ENCODE measurements around the gene MEF2C.
A peak's percentile ranks its signal among the peaks of the same experiment; 100 is the strongest.
"Not testable (repeated sequence)": the region's sequence is repeated elsewhere in the genome, so short reads cannot be mapped to it uniquely, and the experiment has no call there.

MEF2C gene

DNA sequence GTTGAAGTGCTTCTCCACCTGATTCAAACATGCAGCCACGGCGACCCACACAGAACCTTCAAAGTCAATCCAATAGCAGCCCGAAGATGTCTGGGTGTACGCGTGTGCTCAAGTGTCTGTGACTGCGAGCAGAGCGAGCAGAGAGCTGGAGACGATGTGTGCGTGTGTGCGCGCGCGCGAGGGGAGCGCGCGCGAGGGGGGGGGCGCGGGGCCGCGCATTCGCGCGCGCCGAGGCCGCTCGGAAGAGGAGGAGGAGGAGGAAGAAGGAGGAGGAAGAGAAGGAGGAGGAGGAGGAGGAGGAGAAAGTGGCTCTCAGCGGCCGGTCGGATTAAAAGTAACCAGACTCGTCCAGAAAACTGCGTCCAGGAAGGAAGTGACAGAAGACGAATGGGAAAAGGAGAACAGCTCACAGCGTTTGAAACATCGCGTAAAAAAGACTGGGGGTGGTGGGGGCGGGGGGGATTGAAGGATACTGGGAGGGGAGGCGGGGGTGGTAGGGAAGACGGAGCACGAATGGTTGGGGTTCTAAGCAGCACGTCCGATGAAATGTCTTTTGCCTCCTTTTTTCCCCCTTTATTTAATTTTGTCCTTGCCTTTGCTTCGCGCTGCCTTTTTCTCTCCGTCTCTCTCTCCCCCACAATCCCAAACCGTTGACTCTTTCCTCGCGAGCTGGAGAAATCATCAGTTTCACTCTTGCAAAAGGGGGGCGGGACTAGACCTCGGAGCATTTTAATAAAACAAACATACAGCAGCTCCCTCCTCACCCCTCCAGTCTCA, at the start of gene MEF2C:
MEF2C (minus strand) TSS at position 126 of the 777 bp plus-strand sequence. CDS start 59,396 bp downstream, outside the sequence.
- peak; percentile 28 for DNase-seq

DNA sequence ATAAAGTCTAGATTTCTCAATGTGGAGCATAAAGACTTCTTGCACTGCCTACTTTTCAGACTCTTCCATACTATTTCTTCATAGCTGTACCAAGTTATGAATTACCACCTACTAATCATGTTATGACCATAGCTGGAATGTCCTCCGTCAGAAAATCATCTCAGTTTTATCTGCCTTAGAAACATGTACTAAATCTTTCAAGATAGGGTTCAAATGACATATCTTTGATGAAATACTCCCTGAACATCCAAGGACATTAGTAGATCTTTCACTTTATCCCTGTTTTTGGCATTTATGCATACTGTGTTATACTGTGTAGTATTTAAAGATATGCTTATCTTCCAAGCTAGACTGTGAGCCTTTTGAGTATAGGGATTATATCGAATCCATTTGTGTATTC, 49.6 kb upstream of the MEF2C start:
- no peak for DNase-seq

DNA sequence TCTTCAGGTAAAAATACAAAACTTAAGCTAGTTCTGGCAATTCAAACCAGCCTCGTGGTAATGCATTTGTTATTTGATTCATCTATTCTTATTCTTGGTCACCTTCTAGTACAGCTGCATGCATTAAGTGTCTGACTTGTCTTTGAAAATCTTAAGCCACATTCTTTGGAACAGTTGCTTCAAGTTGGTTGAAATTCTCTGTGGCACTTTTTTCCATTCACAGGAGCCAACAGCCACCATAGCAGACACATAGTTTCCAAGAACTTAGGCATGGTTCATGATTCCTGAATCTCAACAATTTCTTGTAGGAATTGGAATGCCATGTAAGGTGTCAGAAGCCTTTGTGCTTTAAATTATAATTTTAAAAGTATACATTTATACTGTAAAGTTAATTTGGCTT, 47.4 kb upstream of the MEF2C start:
- DNase-seq = no peak

DNA sequence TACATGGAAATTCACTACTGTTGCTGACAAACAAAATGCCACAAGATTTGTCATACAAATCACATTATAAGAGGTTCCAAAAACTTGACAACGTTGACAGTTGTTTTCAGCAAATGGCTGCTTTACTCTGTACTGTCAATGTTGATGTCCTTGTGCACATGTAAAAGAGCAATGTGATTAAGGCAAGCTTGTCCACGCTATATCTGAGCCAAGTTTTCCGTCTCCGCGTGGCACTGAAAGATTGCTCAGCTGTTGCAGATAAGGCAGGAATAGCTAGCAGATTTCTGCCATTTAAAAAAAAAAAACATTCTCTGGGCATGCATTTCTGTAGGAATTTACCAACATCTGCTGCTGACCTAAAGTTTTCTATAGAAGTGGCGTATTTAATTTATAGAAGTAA, 46.4 kb upstream of the MEF2C start:
- DNase-seq = no peak

DNA sequence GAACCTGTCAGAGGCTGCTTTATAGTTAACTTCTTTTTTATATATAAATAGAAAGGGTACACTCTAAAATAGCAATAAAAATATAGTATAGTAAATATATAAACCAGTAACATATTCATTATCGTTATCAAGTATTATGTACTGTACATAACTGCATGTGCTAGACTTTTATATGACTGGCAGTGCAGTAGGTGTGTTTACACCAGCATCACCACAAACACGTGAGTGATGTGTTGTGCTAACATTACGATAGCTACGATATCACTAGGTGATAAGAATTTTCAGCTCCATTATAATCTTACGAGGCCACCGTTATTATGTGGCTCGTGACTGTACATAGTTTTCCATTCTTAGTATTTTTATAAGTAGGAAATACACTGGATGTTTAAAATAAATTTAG, 43.8 kb upstream of the MEF2C start:
- no peak for DNase-seq

DNA sequence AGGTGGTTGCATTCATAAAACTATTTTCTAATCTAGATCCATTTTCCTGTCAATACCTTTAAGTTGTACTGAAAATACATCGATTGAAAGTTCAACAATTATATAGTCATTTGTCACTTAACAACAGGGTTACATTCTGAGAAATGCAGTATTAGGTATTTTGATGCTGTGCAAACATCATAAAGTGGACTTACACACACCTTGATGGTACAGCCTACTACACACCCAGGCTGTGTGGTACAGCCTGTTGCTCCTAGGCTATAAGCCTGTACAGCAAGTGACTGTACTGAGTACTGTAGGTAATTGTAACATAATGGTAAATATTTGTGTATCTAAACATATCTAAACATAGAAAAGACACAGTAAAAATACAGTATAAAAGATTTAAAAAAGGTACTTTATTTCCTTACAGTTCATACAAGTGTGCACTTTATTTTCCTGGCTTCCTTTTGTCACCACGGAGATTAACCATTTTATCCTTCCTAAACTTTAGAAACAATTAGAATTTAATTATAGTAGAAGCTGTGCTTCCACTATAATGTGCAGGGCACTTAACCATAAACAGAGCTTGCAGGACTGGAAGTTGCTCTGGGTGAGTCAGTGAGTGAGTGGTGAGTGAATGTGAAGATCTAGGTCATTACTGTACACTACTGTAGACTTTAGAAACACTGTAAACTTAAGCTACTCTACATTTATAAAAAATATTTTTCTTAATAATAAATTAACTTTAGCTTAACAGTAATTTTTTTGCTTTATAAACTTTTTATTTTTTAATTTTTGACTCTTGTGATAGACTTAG, 42.9 kb upstream of the MEF2C start:
- no peak for DNase-seq

DNA sequence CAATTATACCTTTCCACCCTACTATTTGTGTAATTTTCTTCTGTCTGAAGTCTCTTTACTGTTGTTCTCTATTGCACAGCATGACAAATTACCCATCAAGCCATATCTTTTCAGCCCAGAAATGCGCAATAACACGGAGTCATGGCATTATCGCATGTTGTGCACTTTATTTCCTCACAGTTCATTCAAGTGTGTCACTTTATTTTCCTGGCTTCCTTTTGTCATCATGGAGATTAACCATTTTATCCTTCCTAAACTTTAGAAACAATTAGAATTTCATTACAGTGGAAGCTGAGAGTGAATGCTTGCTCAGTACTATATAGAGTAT, 41.3 kb upstream of the MEF2C start:
- DNase-seq = no peak

DNA sequence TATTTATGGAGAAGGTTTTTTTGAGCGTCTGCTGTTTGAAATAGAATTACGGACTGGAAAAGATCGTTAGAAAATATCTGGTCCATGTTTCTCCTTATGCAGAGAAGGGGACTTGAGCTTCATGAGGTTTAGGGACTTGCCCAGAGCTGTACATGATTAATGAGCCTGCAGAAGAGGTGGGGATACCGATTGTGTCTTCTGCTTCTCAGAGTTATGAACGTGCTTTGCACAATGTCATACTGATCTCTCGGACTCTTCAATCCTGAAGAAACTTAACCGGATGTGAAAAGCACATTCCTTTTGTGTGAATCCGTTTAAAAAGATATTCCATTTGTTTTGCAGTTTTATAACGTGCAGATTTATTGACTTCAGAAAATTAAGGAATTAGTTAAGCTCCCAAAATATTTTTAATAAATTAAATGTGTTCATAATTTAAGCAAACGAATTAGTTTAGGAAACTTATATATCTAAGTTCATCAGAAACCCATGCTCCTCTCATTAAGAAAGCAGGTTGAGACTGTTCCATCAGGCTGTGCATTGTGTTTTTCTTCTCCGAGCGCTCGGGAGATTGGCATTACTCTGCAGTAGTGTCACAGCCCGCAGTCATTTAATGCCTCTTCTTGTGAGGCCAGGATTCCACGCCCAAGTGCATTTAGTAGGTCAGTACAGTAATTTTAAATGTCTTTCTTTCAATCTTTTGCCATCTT, 40.8 kb upstream of the MEF2C start:
- no peak for DNase-seq

DNA sequence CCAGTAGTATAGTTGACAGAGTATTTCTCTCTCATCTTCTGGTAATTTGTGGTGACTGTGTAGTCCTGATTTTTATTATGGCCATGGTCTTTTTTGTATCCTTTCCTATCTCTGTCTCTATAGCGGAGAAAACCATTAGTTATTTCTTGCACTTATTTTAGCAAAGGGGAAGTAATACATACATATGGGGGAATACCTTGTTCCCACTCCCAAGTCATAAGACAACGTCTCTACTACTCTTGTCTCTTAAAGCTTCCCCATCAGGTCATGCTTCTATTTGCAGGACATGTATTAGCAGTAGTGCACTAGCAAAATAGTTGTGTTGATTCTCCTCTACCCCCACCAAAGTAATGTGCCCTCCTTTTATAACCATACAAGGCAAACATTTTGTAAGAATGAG, 29.8 kb upstream of the MEF2C start:
- not testable (repeated sequence) for DNase-seq

DNA sequence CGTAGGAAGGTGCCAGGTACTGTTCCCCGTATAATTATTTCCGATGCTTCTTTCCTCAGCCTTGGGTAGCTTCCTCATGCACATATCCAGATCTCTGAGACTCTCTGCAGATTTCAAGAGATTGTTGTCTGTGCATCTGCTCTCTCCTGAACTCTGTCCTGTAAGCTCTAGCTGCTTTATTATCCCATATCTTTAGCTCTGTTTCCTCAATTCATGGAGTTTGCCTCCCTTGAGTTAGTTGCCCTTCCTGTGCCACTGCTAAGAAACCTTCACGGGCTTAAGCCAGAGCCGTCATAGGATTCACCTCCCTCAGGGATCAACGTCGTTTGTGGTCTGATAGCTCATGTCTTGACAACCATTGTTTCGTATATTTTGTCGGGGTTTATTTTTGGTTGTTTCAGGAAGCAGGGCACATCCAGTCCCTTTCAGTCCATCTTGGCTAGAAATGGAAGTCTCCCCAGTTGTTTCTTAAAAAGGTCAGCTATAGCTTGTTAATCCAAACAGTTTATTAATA, 28.1 kb upstream of the MEF2C start:
- DNase-seq = not testable (repeated sequence)

DNA sequence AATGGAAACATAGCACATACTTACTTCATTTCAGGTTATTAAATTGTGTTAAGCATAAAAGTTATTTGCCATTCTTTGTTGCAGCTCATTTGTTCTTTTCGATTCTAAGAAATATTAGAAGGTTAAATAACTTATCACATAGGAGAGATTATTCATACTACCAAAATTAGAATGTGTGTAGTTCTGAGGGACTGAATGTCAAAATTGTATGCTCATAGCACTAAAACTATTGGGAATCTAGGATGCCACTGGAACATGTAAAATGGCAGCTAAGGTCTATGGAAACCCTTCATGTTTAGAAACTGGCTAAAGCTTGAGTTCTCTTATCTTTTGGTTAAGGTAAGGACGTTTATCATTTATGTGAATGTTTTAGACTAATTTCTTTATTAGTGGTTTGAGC, 21.5 kb upstream of the MEF2C start:
- DNase-seq = not testable (repeated sequence)

DNA sequence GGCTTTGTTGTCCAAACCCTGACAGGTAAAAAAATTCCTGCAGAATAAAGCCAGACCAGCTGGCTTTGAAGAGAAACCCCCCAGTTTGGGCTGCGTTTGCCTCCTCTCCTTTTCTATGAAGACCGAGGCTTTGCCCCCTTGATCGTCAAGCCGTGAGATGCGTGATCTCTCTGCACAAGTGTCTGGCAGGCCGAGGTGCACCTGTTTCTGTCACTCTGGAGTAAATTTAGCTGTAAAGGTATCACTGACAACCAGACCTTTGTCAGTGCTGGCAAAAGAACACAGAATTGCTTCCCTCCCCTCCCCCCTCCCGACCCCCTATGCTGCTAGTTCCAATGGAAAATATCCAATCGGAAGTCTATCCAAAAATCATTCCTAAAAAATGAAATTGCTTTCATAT, 21.0 kb upstream of the MEF2C start:
- not testable (repeated sequence) for DNase-seq

DNA sequence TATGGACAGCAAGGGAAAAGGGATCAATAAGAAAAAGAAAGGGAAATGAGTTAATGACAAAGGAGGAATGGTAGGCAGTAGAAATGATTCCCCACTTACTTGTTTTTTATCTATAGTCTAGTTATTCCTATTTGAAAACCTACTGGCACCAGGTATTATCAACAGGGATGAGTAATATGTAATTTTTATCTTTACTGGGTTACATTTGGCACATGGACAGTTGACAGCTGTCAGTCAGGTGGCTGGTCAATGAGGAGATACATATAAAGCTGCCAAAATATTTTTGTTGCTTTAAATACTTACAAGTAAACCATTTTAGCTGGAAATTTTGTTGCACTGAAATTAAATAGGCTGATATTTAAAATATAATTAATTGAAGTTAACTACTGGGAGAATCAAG, 18.1 kb upstream of the MEF2C start:
- DNase-seq = not testable (repeated sequence)

DNA sequence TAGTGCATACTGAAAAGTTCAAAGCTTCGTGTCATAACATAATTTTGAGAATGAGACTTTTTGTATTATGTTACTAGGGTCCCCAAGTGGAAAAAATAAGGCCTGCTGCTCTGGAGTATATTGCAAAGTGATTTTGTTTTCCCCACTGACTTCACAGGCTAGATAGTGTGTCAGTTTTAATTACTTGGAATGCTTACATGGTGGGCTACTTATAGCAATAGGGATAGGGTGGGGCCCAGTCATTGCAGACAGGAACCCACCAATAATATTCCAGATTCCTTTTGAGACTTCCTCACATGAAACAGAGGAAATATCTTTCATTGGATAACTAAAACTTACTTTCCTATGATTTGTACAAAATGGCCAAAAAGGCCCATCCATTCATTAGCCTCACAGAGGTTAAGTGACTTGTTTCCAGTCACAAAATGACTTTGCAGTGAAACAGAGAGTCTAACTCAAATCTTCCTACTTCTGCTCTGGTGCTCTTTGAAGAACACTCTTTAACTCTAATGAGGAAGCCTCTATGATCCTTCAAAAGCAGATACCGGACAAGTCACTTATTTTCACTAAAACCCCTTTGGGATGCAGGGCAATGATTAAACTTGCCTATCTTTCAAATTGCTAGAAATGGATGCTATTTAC, 16.2 kb upstream of the MEF2C start:
- no peak for DNase-seq

DNA sequence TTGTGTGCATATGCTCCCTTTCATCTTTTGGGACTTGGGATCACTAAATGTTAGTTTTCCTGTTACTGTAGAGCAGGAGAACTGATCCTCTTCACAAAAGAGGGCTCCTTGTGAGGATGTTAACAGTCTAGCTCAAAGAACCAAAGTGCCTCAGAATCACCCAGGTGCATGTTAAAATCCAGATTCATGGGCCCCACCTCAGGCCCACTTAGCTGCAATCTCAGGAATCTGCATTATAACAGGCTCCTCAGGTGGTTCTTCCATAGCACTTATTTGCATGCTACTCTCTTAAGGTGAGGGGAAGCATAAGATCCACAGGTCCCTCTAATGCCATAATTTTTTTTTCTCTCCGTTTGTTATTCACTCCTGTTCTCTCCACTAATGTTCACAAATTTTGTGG, 14.8 kb upstream of the MEF2C start:
- no peak for DNase-seq

DNA sequence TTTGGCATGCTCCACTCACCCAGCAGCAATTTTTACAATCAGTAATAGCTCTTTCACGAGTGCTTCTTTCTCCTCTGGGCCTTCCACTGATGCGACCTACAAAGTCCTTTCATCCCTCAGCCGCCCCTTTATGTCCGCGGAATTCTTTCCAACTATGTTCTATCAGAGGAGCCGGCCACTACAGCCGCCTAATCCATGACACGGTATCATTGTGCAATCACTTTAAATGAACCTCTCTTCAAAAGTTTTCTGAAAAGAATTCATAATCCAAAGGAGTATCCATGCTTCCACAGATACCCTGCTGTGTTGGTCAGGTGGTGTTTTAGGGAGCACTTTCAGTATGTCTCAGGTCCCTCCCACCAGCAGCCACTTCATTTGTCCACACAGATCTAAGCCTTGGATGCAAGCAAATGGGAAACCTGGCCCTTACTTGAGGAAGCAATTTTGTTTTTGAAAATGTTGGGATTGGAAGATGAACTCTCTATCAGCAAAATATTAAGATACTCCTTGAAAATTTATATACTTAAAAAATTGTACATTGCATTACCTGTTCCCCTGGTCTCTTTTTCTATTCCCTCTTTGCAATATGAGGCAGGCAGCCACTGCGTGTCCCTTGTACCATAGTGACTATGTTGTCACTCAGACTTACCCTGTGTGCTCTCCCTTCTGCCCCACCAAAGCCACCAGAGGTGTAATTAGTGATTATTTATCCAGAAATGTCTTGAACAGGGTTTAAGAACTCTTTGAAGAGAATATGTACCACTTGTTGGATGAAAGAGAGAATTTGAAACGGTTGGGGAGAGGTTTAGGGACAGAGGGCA, 12.9 kb upstream of the MEF2C start:
- DNase-seq = no peak

DNA sequence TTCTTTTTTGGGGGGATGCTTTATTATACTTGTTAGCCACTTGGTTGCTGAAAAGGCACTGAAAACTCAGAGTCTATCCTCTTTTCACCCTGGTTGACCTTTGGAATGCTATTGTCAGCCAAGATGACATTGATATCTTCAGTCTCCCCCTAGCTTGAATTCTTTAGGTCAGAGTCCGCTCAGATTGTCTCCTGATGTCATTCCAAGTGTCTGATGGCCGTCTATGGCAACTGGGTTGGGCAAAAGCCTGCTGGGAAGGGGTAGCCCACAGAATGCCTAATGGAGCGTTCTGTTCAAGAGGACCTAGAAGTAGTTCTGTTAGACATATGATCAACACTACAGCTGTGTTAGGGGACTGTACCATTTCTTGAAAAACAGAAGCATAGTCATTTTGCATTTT, 9.7 kb upstream of the MEF2C start:
- no peak for DNase-seq

DNA sequence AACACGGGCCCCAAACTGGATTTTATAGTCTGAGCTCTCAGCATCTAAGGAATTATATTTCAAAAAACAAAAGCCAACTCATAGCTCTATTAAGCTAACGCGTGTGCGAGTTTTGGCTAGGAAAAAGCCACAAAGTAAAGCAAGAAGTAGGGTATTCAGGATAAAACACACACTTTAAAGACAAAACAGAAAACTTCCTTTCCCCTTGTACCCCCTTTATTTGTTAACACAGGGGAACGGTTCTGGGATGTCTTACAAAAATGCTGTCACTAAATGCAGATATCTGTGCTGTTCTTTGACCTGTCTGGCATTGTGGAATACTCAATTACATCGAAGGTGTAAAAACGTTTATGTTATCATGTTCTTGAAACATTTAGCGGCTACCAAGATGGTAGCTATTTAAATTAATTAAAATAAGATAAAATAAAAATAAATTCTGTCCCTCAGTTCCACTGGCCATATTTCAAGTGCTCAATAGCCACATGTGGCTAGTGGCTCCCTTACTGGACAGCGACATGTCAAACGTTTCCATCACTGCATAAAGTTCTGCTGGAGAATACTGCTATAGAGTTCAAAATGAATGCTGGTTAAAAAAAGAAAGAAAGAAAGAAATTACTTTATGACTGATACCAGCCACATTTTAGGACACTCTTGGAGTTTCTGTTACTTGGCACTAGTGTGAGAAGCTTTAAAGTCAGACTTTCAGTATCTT, 7.2 kb upstream of the MEF2C start:
- no peak for DNase-seq

DNA sequence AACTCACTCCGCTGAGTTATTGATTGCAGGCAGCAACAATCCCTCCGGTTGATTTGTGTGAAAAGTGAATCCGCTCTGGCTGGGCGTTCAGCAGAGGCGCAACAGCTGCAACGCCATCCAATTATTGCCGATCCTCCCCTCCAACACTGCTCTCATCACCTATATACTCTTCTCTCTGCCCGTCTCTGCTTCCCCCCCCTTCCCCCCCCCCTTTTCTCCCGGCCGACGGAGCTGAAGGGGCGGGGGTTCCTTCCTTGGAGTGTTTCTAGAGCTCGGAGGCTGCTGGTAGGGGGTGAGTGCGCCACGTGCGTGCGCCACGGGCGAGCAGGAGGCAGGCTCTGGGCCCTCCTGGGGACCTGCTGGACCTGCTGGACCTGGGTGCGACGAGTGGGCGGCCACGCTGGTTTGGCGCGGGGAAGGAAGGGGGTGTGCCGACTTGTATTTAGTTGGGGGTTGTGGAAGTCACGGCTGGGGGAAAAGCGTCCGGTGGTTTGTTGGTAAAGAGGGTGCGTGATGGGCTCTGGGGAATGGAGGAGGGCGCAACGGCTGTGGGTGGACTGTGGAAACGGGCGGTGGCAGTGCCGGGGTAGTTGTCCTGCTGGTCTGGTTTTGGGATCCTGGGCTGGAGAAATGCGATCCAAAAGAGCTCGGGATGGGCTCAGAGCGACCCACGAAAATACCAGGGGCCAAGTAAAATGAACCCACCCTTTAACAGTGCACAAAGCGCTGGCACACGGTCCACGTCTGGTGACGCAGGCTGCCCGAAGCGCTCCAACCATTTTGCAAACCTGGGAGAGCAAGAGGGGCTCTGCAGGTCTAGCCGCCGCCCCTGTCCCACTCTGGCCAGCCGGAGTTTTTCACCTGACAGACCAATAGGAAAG, 6.4 kb upstream of the MEF2C start:
- DNase-seq = no peak

DNA sequence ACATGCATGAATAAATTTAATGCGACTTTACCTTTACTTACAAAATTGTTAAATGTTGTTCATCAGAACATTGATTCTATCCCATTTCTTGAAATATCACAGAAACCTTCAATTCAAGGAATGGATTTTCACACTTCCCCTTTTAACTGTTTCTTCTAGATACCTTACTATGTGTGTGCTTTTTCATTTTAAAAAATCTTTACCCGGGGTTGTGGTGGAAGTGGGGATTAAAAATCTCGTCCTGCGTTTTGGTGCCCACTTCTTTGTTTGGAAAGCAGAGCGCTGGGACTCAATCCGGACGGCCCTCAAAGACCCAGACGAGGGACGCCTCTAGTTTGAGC, 5.8 kb upstream of the MEF2C start:
- no peak for DNase-seq

DNA sequence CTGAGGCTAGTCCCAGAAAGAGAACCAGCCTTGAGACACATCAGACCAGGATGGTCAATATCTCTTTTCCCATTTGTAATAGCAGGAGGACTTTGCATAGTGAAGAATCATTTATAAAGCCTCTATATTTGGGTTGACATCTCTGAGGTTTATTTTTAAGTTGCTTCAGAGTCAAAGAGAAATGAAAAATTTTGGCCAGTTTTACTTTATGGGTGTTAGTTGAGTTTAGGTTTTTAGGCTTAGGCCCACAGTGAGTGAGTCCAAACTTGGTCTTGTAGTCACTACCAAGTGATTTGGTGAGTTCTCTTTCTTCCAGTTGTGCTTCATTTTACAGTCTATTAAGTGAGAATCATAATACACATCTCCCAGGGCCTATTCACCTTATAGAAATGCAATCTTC, 5.3 kb upstream of the MEF2C start:
- no peak for DNase-seq

Measured in CD4-positive, alpha-beta T cell treated with Interleukin-10 for 1 hour (primary cell).